Measurements from ENCODE around the gene SEPTIN7.

DNA sequence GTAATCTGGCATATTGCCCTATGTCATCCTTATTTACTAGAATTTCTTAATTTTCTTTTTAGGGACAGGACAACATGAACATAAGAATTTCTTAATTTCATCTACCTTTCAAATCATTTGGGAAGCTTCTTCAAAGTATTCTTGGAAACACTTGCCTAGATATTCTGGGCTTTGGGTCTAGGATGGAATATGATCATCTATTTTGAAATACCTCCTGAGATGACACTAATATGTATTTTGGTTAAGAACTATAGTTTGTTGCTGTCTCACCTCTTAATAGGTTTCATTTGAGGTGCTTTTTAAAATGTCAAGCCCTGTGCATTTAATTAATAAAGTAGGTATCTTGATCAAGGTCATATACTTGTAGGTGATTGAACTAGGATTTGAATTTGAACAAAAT lies 49.1 kb downstream of the SEPTIN7 start:
- TF ChIP-seq, protein P1, sequence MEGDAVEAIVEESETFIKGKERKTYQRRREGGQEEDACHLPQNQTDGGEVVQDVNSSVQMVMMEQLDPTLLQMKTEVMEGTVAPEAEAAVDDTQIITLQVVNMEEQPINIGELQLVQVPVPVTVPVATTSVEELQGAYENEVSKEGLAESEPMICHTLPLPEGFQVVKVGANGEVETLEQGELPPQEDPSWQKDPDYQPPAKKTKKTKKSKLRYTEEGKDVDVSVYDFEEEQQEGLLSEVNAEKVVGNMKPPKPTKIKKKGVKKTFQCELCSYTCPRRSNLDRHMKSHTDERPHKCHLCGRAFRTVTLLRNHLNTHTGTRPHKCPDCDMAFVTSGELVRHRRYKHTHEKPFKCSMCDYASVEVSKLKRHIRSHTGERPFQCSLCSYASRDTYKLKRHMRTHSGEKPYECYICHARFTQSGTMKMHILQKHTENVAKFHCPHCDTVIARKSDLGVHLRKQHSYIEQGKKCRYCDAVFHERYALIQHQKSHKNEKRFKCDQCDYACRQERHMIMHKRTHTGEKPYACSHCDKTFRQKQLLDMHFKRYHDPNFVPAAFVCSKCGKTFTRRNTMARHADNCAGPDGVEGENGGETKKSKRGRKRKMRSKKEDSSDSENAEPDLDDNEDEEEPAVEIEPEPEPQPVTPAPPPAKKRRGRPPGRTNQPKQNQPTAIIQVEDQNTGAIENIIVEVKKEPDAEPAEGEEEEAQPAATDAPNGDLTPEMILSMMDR (conservative IDR thresholded peaks at IDR 0.05; ENCODE audit: low read depth, low read length): no peak
- no peak for TF ChIP-seq EZH2 (IDR thresholded peaks at IDR 0.05; ENCODE audit: borderline replicate concordance, low read depth, low read length, poor library complexity, severe bottlenecking)

All from A673 (cell line).